Measurements from ENCODE around the gene CCL27.

GRCh38 chr9:34685591-34685990, 23.1 kb upstream of the CCL27 start:
- TF ChIP-seq CTCF (IDR thresholded peaks at IDR 0.05; ENCODE audit: low read depth, low read length, poor library complexity, severe bottlenecking) (no peak), EZH2phosphoT487 (IDR thresholded peaks at IDR 0.05; ENCODE audit: borderline replicate concordance, low read length) (no peak)
